ENCODE measurements around the gene GPR33.

GPR33 gene, protein sequence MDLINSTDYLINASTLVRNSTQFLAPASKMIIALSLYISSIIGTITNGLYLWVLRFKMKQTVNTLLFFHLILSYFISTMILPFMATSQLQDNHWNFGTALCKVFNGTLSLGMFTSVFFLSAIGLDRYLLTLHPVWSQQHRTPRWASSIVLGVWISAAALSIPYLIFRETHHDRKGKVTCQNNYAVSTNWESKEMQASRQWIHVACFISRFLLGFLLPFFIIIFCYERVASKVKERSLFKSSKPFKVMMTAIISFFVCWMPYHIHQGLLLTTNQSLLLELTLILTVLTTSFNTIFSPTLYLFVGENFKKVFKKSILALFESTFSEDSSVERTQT

GRCh38 chr14:31487886-31488285 is at the start of gene GPR33:
TSS of gene GPR33 (minus strand) at chr14:31488039. CDS start at chr14:31483965, 4,074 bp downstream.
- in situ Hi-C loops (cut with MboI; ENCODE audit: low pct_unique_long_range_greater_than_20kb, low sequenced_read_pairs, unreplicated experiment), result no loop called here
- DNase-seq (ENCODE audit: low spot score), result no peak
- no peak for TF ChIP-seq CTCF (IDR thresholded peaks at IDR 0.05; ENCODE audit: extremely low read depth, insufficient read depth, missing control alignments)

- in situ Hi-C loops (cut with MboI; ENCODE audit: low pct_unique_long_range_greater_than_20kb, low sequenced_read_pairs, unreplicated experiment), result no loop called here
- no peak for DNase-seq (ENCODE audit: low spot score)
- TF ChIP-seq CTCF (IDR thresholded peaks at IDR 0.05; ENCODE audit: extremely low read depth, insufficient read depth, missing control alignments), result no peak
Observed at GRCh38 chr14:31536201-31536960, 48.5 kb upstream of the GPR33 start.

DNA sequence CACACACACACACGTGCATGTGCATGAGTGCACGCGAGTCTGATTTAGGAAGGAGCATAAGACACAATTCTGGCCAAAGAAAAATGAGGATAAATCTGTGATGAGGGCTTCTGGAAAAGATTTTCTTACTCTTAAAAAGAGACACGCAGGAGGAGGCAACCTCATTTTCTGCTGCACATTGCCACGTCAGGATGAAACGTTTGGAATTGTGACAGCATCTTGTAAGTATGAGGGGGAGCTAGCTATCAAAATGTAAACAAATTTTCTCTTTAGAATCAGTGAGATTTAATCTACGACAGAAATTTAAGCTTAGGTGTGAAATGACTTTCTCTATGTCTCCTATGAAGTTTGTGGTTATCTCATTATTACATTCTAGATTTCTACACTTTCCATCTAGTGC is 42.3 kb upstream of the GPR33 start:
- in situ Hi-C loops (cut with MboI; ENCODE audit: low pct_unique_long_range_greater_than_20kb, low sequenced_read_pairs, unreplicated experiment), result no loop called here
- DNase-seq (ENCODE audit: low spot score), result no peak
- no peak for TF ChIP-seq CTCF (IDR thresholded peaks at IDR 0.05; ENCODE audit: extremely low read depth, insufficient read depth, missing control alignments)

- in situ Hi-C loops (cut with MboI; ENCODE audit: low pct_unique_long_range_greater_than_20kb, low sequenced_read_pairs, unreplicated experiment), result no loop called here
- DNase-seq (ENCODE audit: low spot score), result no peak
- no peak for TF ChIP-seq CTCF (IDR thresholded peaks at IDR 0.05; ENCODE audit: extremely low read depth, insufficient read depth, missing control alignments)
Observed at GRCh38 chr14:31529053-31529452, 41.2 kb upstream of the GPR33 start.

- DNase-seq (ENCODE audit: low spot score), result no peak
- TF ChIP-seq CTCF (IDR thresholded peaks at IDR 0.05; ENCODE audit: extremely low read depth, insufficient read depth, missing control alignments), result no peak
- in situ Hi-C loops (cut with MboI; ENCODE audit: low pct_unique_long_range_greater_than_20kb, low sequenced_read_pairs, unreplicated experiment), result no loop called here
Observed at GRCh38 chr14:31527546-31527945, 39.7 kb upstream of the GPR33 start.

- TF ChIP-seq CTCF (IDR thresholded peaks at IDR 0.05; ENCODE audit: extremely low read depth, insufficient read depth, missing control alignments), result no peak
- no peak for DNase-seq (ENCODE audit: low spot score)
- in situ Hi-C loops (cut with MboI; ENCODE audit: low pct_unique_long_range_greater_than_20kb, low sequenced_read_pairs, unreplicated experiment), result no loop called here
Observed at GRCh38 chr14:31527087-31527486, 39.2 kb upstream of the GPR33 start.

All from GM13977 (cell line).